NB4 (cell line): ENCODE data around the gene CALN1.

Source experiments
- DNase-seq: peaks from one replicate; pipeline ENCODE4 v3.0.0; 2010; ENCODE audit warnings: low read depth
- H3K4me3 ChIP-seq: one replicate; pipeline ENCODE4 v1.5.1; 2011; ENCODE audit warnings: mild to moderate bottlenecking, low read depth, low read length, moderate library complexity
- MYC ChIP-seq: IDR thresholded peaks from 2 replicates; pipeline ENCODE4 v1.6.1; 2011; ENCODE audit warnings: low read depth, low read length
- POLR2A ChIP-seq: IDR thresholded peaks from 2 replicates; pipeline ENCODE4 v1.6.1; 2011; ENCODE audit warnings: mild to moderate bottlenecking; ENCODE audit not compliant: insufficient read length; ENCODE audit errors: extremely low read depth
- TF ChIP-seq, protein P1 (sequence below): IDR thresholded peaks from one replicate; pipeline ENCODE4 v1.5.1; 2012; ENCODE audit warnings: low read depth, low read length
- TF ChIP-seq, protein P2 (sequence below): IDR thresholded peaks from 2 replicates; pipeline ENCODE4 v1.6.1; 2011; ENCODE audit warnings: low read depth, low read length

CALN1 gene

DNA sequence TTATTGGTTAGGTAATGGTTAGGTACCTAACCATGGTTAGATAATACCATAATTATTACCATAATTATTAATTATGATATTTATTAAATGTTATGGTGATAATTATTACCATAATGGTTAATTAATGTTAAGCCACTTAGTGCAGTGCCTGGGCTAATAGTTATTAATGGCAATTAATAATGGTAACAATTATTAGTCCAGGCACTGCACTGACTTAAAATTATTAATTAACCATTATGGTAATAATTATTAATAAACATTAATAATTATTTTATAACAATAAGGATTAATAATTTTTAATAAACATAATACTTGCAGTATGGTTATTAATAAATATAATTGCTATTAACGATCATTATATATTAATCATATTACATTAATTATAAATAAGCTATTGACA, 604.0 kb downstream of the CALN1 start:
- TF ChIP-seq POLR2A (no peak), MYC (no peak)
- TF ChIP-seq, protein P1, sequence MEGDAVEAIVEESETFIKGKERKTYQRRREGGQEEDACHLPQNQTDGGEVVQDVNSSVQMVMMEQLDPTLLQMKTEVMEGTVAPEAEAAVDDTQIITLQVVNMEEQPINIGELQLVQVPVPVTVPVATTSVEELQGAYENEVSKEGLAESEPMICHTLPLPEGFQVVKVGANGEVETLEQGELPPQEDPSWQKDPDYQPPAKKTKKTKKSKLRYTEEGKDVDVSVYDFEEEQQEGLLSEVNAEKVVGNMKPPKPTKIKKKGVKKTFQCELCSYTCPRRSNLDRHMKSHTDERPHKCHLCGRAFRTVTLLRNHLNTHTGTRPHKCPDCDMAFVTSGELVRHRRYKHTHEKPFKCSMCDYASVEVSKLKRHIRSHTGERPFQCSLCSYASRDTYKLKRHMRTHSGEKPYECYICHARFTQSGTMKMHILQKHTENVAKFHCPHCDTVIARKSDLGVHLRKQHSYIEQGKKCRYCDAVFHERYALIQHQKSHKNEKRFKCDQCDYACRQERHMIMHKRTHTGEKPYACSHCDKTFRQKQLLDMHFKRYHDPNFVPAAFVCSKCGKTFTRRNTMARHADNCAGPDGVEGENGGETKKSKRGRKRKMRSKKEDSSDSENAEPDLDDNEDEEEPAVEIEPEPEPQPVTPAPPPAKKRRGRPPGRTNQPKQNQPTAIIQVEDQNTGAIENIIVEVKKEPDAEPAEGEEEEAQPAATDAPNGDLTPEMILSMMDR, result no peak
- TF ChIP-seq, protein P2, sequence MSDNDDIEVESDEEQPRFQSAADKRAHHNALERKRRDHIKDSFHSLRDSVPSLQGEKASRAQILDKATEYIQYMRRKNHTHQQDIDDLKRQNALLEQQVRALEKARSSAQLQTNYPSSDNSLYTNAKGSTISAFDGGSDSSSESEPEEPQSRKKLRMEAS, result no peak
- DNase-seq, result no peak
- no peak overlapping the region for H3K4me3 ChIP-seq

DNA sequence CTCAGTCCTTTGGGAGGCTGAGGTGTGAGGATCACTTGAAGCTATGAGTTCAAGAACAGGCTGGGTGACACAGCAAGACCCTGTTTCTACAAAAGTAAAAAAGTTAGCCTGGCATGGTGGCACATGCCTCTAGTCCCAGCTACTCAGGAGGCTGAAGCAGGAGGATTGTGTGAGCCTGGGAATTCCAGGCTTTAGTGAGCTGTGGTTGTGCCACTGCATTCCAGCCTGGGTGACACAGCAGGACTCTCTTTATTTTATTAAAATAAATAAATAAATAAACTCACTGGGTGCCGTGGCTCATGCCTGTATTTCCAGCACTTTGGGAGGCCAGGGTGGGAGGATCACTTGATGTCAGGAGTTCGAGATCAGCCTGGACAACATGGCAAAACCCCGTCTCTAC, 607.9 kb downstream of the CALN1 start:
- H3K4me3 ChIP-seq, result no peak overlapping the region
- TF ChIP-seq, protein P1, result no peak
- TF ChIP-seq MYC (no peak), POLR2A (no peak)
- TF ChIP-seq, protein P2, result no peak
- no peak for DNase-seq

DNA sequence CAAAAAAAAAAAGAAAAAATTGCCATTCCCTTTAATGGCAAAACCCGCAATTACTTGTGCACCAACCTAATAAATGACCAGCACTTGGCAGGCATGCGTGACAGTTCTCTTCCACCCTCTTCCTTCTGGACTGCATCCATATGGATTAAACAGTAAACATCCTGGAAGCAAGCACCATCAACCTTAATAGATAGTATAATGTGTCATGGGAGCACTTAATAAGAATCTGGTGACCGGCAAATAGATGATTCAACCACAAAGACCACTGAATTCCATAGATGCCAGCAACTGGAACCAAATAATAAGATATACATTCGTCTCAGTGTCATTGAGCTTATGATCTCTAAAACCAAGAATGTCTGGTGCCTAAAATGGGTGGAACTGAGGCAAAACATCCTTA, 610.2 kb downstream of the CALN1 start:
- TF ChIP-seq, protein P2, result no peak
- TF ChIP-seq POLR2A (no peak), MYC (no peak)
- TF ChIP-seq, protein P1, result no peak
- DNase-seq, result no peak
- no peak overlapping the region for H3K4me3 ChIP-seq

DNA sequence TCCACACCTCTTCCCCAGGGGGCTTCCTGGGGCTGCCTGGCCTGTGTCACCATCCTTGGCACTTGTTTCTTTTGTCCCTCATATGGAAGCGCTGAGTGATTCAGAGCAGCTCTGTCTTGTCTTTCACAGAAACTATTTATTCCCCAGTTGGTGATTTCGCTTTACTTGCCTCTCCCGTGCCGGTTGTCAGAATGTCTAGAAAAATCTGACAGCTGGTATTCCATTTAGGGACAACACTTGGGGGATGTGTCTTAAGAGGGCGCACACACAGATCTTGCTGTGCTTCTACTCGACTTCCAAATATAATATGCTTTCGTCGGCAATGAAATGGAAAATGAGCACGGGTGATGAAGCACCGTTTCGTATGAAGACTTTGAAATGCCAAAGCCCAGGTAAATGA, 611.8 kb downstream of the CALN1 start:
- no peak for DNase-seq
- H3K4me3 ChIP-seq, result no peak overlapping the region
- TF ChIP-seq, protein P2, result no peak
- TF ChIP-seq POLR2A (no peak), MYC (no peak)
- TF ChIP-seq, protein P1, result no peak

DNA sequence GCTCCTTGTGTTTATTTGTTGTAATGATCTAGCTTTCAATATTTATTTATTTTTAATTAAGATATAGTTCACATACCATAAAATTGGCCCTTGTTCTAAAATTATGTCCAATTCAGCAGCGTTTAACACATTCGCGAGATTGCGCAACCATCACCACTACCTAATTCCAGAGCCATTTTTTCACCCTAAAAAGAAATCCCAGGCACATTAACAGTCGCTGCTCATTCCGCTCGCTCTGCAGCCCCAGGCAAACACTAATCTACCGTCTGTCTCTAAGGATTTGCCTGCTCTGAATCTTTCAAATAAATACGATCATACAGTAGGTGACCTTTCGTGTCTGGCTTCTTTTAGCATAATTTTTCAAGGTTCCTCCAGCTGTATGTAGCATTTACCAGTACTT, 616.7 kb downstream of the CALN1 start:
- no peak overlapping the region for H3K4me3 ChIP-seq
- no peak for TF ChIP-seq MYC
- TF ChIP-seq, protein P2, result no peak
- TF ChIP-seq POLR2A, result no peak
- TF ChIP-seq, protein P1, result no peak
- DNase-seq, result no peak

DNA sequence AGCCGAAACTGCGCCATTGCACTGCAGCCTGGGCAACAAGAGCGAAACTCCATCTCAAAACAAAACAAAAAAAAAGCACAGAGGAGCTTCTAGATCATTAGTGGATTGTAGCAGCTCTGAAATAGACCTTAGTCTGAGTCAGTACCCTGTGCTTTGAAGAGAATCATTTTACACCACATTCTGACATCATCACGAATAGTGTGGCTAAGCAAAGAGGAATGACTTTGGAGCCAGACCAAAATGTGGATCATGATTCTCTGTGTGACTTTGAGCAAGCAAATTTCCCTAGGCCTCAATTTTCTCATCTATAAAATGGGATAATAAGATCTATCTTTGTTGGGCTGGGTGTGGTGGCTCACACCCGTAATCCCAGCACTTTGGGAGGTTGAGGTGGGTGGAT, 618.9 kb downstream of the CALN1 start:
- H3K4me3 ChIP-seq, result no peak overlapping the region
- DNase-seq, result no peak
- no peak for TF ChIP-seq POLR2A
- TF ChIP-seq, protein P1, result no peak
- TF ChIP-seq, protein P2, result no peak
- no peak for TF ChIP-seq MYC
